GM12878 (cell line): ENCODE data around the gene GUK1. TPM values are rescaled to one million over a fixed set of nuclear protein-coding genes. Genes with fewer than 3 reads are reported as not detected.
A peak's percentile ranks its signal among the peaks of the same experiment; 100 is the strongest.

ENCODE experiments used
- ATAC-seq: fragments of 200-7000 bp; cut with Tn5 transposase; 3 replicates; pipeline ENCODE4 v1.9.1; 2020; ENCODE audit warnings: mild to moderate bottlenecking, moderate library complexity
- BruUV-seq: library from RNA; stranded (reverse); fragments of 400-500 nt; replicated peaks from 2 replicates; lab custom pipeline; 2021; lab: Mats Ljungman, UMichigan
- CTCF ChIA-PET: fragments of 300-600 bp; sonication (Branson Sonifier 250); formaldehyde crosslinking; extraction: SDS; loops from one replicate; lab custom pipeline; 2021; ENCODE audit warnings: inconsistent platforms; lab: Yijun Ruan, JAX
- POLR2A ChIA-PET: fragments of 350-600 bp; formaldehyde crosslinking; extraction: SDS; loops from one replicate; lab custom pipeline; 2021; ENCODE audit warnings: inconsistent platforms; lab: Charles Lee
- RAD21 ChIA-PET: fragments of 300-600 bp; sonication (Branson Sonifier 250); formaldehyde crosslinking; loops from one replicate; lab custom pipeline; 2023; ENCODE audit warnings: antibody characterized with exemption; ENCODE audit not compliant: unreplicated experiment; lab: Charles Lee
- SMC1A ChIA-PET: fragments of 300-600 bp; sonication (Branson Sonifier 250); formaldehyde crosslinking; loops from one replicate; lab custom pipeline; 2023; ENCODE audit not compliant: unreplicated experiment, uncharacterized antibody; lab: Charles Lee
- DNase-seq: peaks from one replicate; pipeline ENCODE4 v3.0.0-alpha.2; 2011; ENCODE audit warnings: low read depth, low spot score
- FAIRE-seq: peaks from 3 replicates; lab custom pipeline; 2011; peaks lifted over from hg19 to GRCh38; lab: Jason Lieb, UNC
- H2AFZ ChIP-seq: 2 replicates; pipeline ENCODE4 v1.6.0; 2011; ENCODE audit warnings: low read depth, low read length, control low read depth; ENCODE audit not compliant: control insufficient read depth
- H3K27ac ChIP-seq: 2 replicates; pipeline ENCODE4 v1.5.1; 2011; ENCODE audit warnings: control low read depth; ENCODE audit not compliant: control insufficient read depth, insufficient read depth
- H3K27me3 ChIP-seq, 2 experiments: replicated peaks in 1 of 2; 2 replicates each; pipeline versions ENCODE4 v1.6.0 to v1.6.1; 2011; ENCODE audit warnings: low read length in 1 of 2; ENCODE audit not compliant: control insufficient read depth in 2 of 2, insufficient read depth in 2 of 2
- H3K36me3 ChIP-seq, 2 experiments: 2 replicates each; pipeline ENCODE4 v1.5.1; 2011; ENCODE audit warnings: low read length in 1 of 2; ENCODE audit not compliant: control insufficient read depth in 2 of 2, insufficient read depth in 2 of 2
- H3K4me1 ChIP-seq: 2 replicates; pipeline ENCODE4 v1.6.1; 2011; ENCODE audit warnings: mild to moderate bottlenecking, low read length, moderate library complexity, mixed read lengths; ENCODE audit not compliant: control insufficient read depth, insufficient read depth
- H3K4me2 ChIP-seq: 2 replicates; pipeline ENCODE4 v1.6.0; 2011; ENCODE audit warnings: control low read depth; ENCODE audit not compliant: control insufficient read depth, insufficient read depth
- H3K4me3 ChIP-seq: fragments of 200-600 bp; sonication (generic); 2 replicates; pipeline ENCODE4 v1.5.1; 2016
- H3K79me2 ChIP-seq: 2 replicates; pipeline ENCODE4 v1.6.0; 2011; ENCODE audit warnings: low read length; ENCODE audit not compliant: control insufficient read depth, insufficient read depth
- H3K9ac ChIP-seq: 2 replicates; pipeline ENCODE4 v1.8.0; 2011; ENCODE audit warnings: low read length, control low read depth, mixed read lengths; ENCODE audit not compliant: control insufficient read depth, insufficient read depth
- H3K9me3 ChIP-seq: replicated peaks from 3 replicates; pipeline ENCODE4 v1.5.1; 2011; ENCODE audit warnings: mild to moderate bottlenecking, low read length; ENCODE audit not compliant: control insufficient read depth, insufficient read depth
- H4K20me1 ChIP-seq: 2 replicates; pipeline ENCODE4 v1.6.0; 2011; ENCODE audit not compliant: control insufficient read depth, insufficient read depth
- ATF3 ChIP-seq: IDR thresholded peaks from 2 replicates; pipeline ENCODE4 v1.6.1; 2011; ENCODE audit warnings: low read depth, mild to moderate bottlenecking, low read length, moderate library complexity, borderline replicate concordance; ENCODE audit errors: extremely low read depth
- LARP7 ChIP-seq: fragments of 450-650 bp; IDR thresholded peaks from 2 replicates; pipeline ENCODE4 v1.6.1; 2017; ENCODE audit warnings: mild to moderate bottlenecking
- MXI1 ChIP-seq: fragments of 150-350 bp; IDR thresholded peaks from 2 replicates; pipeline ENCODE4 v1.6.1; 2011; ENCODE audit warnings: low read depth, mild to moderate bottlenecking, inconsistent platforms, low read length, improper control_type of control experiment
- NR2C1 ChIP-seq: fragments of 450-650 bp; IDR thresholded peaks from 2 replicates; pipeline ENCODE4 v1.6.1; 2017; ENCODE audit warnings: antibody characterized with exemption, mild to moderate bottlenecking, moderate library complexity
- NR2F1 ChIP-seq: fragments of 450-650 bp; conservative IDR thresholded peaks from 2 replicates; pipeline ENCODE4 v1.6.1; 2017; ENCODE audit warnings: mild to moderate bottlenecking
- POLR2A ChIP-seq: IDR thresholded peaks from 2 replicates; pipeline ENCODE4 v1.6.1; 2011; ENCODE audit warnings: low read depth, mild to moderate bottlenecking, low read length
- POLR2AphosphoS5 ChIP-seq: IDR thresholded peaks from 2 replicates; pipeline ENCODE4 v1.6.1; 2011; ENCODE audit warnings: mild to moderate bottlenecking, low read length, inconsistent platforms
- PRDM15 ChIP-seq: fragments of 450-650 bp; formaldehyde crosslinking; IDR thresholded peaks from 2 replicates; pipeline ENCODE4 v1.4.0; 2020; ENCODE audit warnings: mild to moderate bottlenecking, moderate library complexity
- USF2 ChIP-seq: IDR thresholded peaks from 2 replicates; pipeline ENCODE4 v1.6.1; 2011; ENCODE audit warnings: low read depth, low read length, improper control_type of control experiment, borderline replicate concordance
- ZNF622 ChIP-seq: fragments of 450-650 bp; IDR thresholded peaks from 2 replicates; pipeline ENCODE4 v1.6.1; 2017; ENCODE audit warnings: mild to moderate bottlenecking, inconsistent platforms
- WGBS: methylation state at CpG from one replicate; pipeline ENCODE4 v1.1.6; 2016; ENCODE audit warnings: low lambda C conversion rate; ENCODE audit not compliant: insufficient replicate concordance, insufficient coverage; ENCODE audit errors: missing lambda C conversion rate; 5-methylcytosine and 5-hydroxymethylcytosine counted together
- in situ Hi-C: fragments of 300-500 bp; cut with MboI; formaldehyde crosslinking; loops from 9 replicates; pipeline ENCODE4 v1.14.3; 2018; ENCODE audit warnings: mixed read lengths
- intact Hi-C: fragments of 100-400 bp; cut with micrococcal nuclease; formaldehyde crosslinking; loops from one replicate; pipeline ENCODE4 v1.14.2; 2022; ENCODE audit not compliant: unreplicated experiment
- polyA plus RNA-seq, 11 experiments: library from polyadenylated mRNA; depleted of rRNA in 4 of 11; unstranded in 6 of 11; stranded (reverse) in 5 of 11; fragments of >200 nt; fragmentation: Nextera tagmentation in 4 of 11; fragmentation: Illumina TruSeq in 1 of 11; extraction: Ambion mirVana in 4 of 11; extraction: Trizol in 1 of 11; gene quantifications; 1 replicate in 1 of 11; 2 replicates in 10 of 11; pipeline versions ENCODE4 v1.2.1 to v1.2.3, GENCODE V29; 2011 to 2016; ENCODE audit warnings: inconsistent platforms in 2 of 11, missing spikeins in 2 of 11, low read depth in 1 of 11
- total RNA-seq, 4 experiments: library from RNA; depleted of rRNA in 3 of 4; stranded (reverse); fragments of >200 nt in 3 of 4; fragmentation: Illumina TruSeq in 1 of 4; extraction: Trizol in 1 of 4; gene quantifications; 2 replicates each; pipeline versions ENCODE4 v1.2.1 to v1.2.3, GENCODE V29; 2013 to 2021

The GUK1 gene
- total and polyA plus RNA-seq, 10 of the 15 experiments (the other 5 are each of a cell fraction or from before 2014, with no cell fraction given): 6.3 to 357 (median 203) TPM

- H4K20me1 ChIP-seq: peaks cover 75% of the 10 kb centered on the region
- in situ Hi-C loops (no loop called here), intact Hi-C loops (no loop called here)
- TF ChIP-seq POLR2A: peak; percentile 18; the same call in 1 of the 2 replicates
- no peak for TF ChIP-seq MXI1
- TF ChIP-seq POLR2AphosphoS5: peak; percentile 66; the same call in 1 of the 2 replicates
- ChIA-PET CTCF (interaction anchor here (2.5 kb wide), 1 partner anchor 93 kb away, joined by 13 read pairs; no protein-coding TSS in a partner anchor), POLR2A (no interaction called here), SMC1A (interaction anchor here (0.6 to 0.9 kb wide), 2 partner anchors 8 to 307 kb away, joined by 3 to 4 read pairs; no protein-coding TSS in a partner anchor), RAD21 (interaction anchor here (1.4 kb wide), 1 partner anchor 9 kb away, joined by 3 read pairs; no protein-coding TSS in a partner anchor)
- H2AFZ ChIP-seq: no peak overlapping the region
- DNase-seq: no peak
- peaks cover 26% of the 10 kb centered on the region; the same call in 2 of the 3 replicates for H3K9me3 ChIP-seq
- no peak for FAIRE-seq
- H3K4me2 ChIP-seq: no peak overlapping the region
- WGBS: 92% methylated on average over 11 of the region's 11 CpGs
- H3K4me3 ChIP-seq: no peak overlapping the region
- H3K79me2 ChIP-seq: peaks cover 98% of the 10 kb centered on the region
- no peak overlapping the region for H3K27ac ChIP-seq
- no peaks in the 10 kb centered on the region for H3K27me3 ChIP-seq
- H3K9ac ChIP-seq: no peak overlapping the region
- H3K4me1 ChIP-seq: peaks cover 34% of the 10 kb centered on the region
- no TSS peak for BruUV-seq
- H3K36me3 ChIP-seq: peaks cover 29 to 30% of the 10 kb centered on the region in 2 experiments; a peak in 3 of 4 replicates
- no peak for ATAC-seq
Measured at GRCh38 chr1:228092342-228093049, 47.6 kb upstream of the GUK1 start.

- peaks cover 26% of the 10 kb centered on the region; the same call in 2 of the 3 replicates for H3K9me3 ChIP-seq
- in situ Hi-C loops (no loop called here), intact Hi-C loops (no loop called here)
- no peak for FAIRE-seq
- no peak overlapping the region for H3K4me3 ChIP-seq
- RAD21 ChIA-PET: no interaction called here
- POLR2A ChIA-PET: no interaction called here
- WGBS: 97% methylated on average over 18 of the region's 20 CpGs
- BruUV-seq: no TSS peak
- peaks cover 90% of the 10 kb centered on the region for H3K79me2 ChIP-seq
- CTCF ChIA-PET: interaction anchor here (2.5 kb wide), 1 partner anchor 94 kb away, joined by 13 read pairs; no protein-coding TSS in a partner anchor
- H3K36me3 ChIP-seq: peaks cover 28 to 36% of the 10 kb centered on the region in 2 experiments; a peak in 3 of 4 replicates
- SMC1A ChIA-PET: no interaction called here
- no peak for DNase-seq
- H3K4me2 ChIP-seq: no peak overlapping the region
- no peak overlapping the region for H3K27ac ChIP-seq
- H2AFZ ChIP-seq: no peak overlapping the region
- no peaks in the 10 kb centered on the region for H3K27me3 ChIP-seq
- peaks cover 26% of the 10 kb centered on the region for H3K4me1 ChIP-seq
- no peak overlapping the region for H3K9ac ChIP-seq
- H4K20me1 ChIP-seq: peaks cover 67% of the 10 kb centered on the region
- no peak for ATAC-seq
- TF ChIP-seq NR2C1 (no peak), USF2 (no peak), ATF3 (no peak), NR2F1 (no peak), ZNF622 (no peak), PRDM15 (CRISPR knock-in tag) (no peak), LARP7 (no peak)
Measured at GRCh38 chr1:228093050-228093906, 46.8 kb upstream of the GUK1 start.
